Left lung (tissue), 10 donors: ENCODE results near the gene LDB3. TPM values are rescaled to one million over a fixed set of nuclear protein-coding genes. Genes with fewer than 3 reads are reported as not detected.

Experiments
- ATAC-seq: fragments of 200-7000 bp; cut with Tn5 transposase; one replicate; pipeline ENCODE4 v1.9.1; 2020; ENCODE audit warnings: moderate library complexity
- DNase-seq, 4 donors: peaks; one replicate each; pipeline ENCODE4 v3.0.0-alpha.2; 2013 to 2020
- H3K27ac ChIP-seq, 2 donors: fragments of 200-600 bp; sonication (generic) in 1 of 2; one replicate each; pipeline versions ENCODE4 v1.5.0 to v1.8.0; 2020 to 2021
- H3K27me3 ChIP-seq, 2 donors: fragments of 200-600 bp; sonication (generic) in 1 of 2; one replicate each; pipeline versions ENCODE4 v1.5.0 to v1.8.0; 2020 to 2021
- H3K36me3 ChIP-seq, 2 donors: fragments of 200-600 bp; sonication (generic) in 1 of 2; one replicate each; pipeline versions ENCODE4 v1.5.0 to v1.8.0; 2020 to 2021
- H3K4me1 ChIP-seq, 2 donors: fragments of 200-600 bp; one replicate each; pipeline ENCODE4 v1.8.0; 2021
- H3K4me3 ChIP-seq, 2 donors: fragments of 200-600 bp; sonication (generic) in 1 of 2; one replicate each; pipeline versions ENCODE4 v1.5.0 to v1.8.0; 2020 to 2021; ENCODE audit warnings: mild to moderate bottlenecking in 1 of 2
- H3K9me3 ChIP-seq, 2 donors: fragments of 200-600 bp; sonication (generic) in 1 of 2; one replicate each; pipeline versions ENCODE4 v1.5.0 to v1.8.0; 2020 to 2021
- CTCF ChIP-seq, 2 donors: fragments of 200-600 bp; sonication (generic) in 1 of 2; IDR thresholded peaks; one replicate each; pipeline versions ENCODE4 v1.5.0 to v1.8.0; 2021; ENCODE audit warnings: antibody characterized with exemption in 2 of 2
- intact Hi-C, 2 donors: fragments of 100-400 bp; cut with DNase I; formaldehyde crosslinking; loops; one replicate each; pipeline versions ENCODE4 v1.11.2 to v1.14.2; 2022
- polyA plus RNA-seq, 6 donors: library from polyadenylated mRNA; unstranded; fragments of 120-200 nt; gene quantifications; one replicate each; pipeline ENCODE4 v1.2.1, GENCODE V29; 2013; ENCODE audit not compliant: insufficient read length in 6 of 6
- total RNA-seq, 2 donors: library from RNA; stranded (reverse); fragmentation: NEBNext Ultra II Directional; extraction: Animal tissue kit (Norgen Biotek cat#: 25700); gene quantifications; one replicate each; pipeline ENCODE4 v1.2.1, GENCODE V29; 2021
- donor health status: DM: no; HTN: yes; CAD: no.
- donor health status: DM: no; HTN: no; CAD: no.

Gene LDB3
- total and polyA plus RNA-seq, 8 donors: 1.1 to 2.7 (median 1.3) TPM

GRCh38 chr10:86664341-86665217 lies 3.7 kb upstream of the LDB3 start:
- H3K4me1 ChIP-seq: no peaks in the 10 kb centered on the region
- TF ChIP-seq CTCF (IDR thresholded peaks at IDR 0.05): no peak
- H3K4me3 ChIP-seq: no peak overlapping the region
- H3K27me3 ChIP-seq: peaks cover 0 to 31% of the 10 kb centered on the region in 2 donors
- intact Hi-C loops: no loop called here
- ATAC-seq (no peak), DNase-seq (peak in 1 of 4 donors; percentile 46)
- no peaks in the 10 kb centered on the region for H3K36me3 ChIP-seq
- H3K27ac ChIP-seq: no peak overlapping the region
- no peaks in the 10 kb centered on the region for H3K9me3 ChIP-seq

GRCh38 chr10:86665218-86665607 lies 3.1 kb upstream of the LDB3 start:
- H3K9me3 ChIP-seq: no peaks in the 10 kb centered on the region
- intact Hi-C loops: no loop called here
- no peaks in the 10 kb centered on the region for H3K36me3 ChIP-seq
- no peaks in the 10 kb centered on the region for H3K4me1 ChIP-seq
- no peak overlapping the region for H3K4me3 ChIP-seq
- no peak for ATAC-seq
- peaks cover 0 to 31% of the 10 kb centered on the region in 2 donors for H3K27me3 ChIP-seq
- DNase-seq: no peak
- TF ChIP-seq CTCF (IDR thresholded peaks at IDR 0.05): no peak
- no peak overlapping the region for H3K27ac ChIP-seq

GRCh38 chr10:86665868-86666267 lies 2.4 kb upstream of the LDB3 start:
- DNase-seq: peak in 1 of 4 donors; percentile 39
- ATAC-seq: no peak
- H3K36me3 ChIP-seq: no peaks in the 10 kb centered on the region
- peaks cover 0 to 36% of the 10 kb centered on the region in 2 donors for H3K27me3 ChIP-seq
- H3K4me1 ChIP-seq: no peaks in the 10 kb centered on the region
- intact Hi-C loops: no loop called here
- no peak for TF ChIP-seq CTCF (IDR thresholded peaks at IDR 0.05)
- H3K4me3 ChIP-seq: no peak overlapping the region
- H3K9me3 ChIP-seq: no peaks in the 10 kb centered on the region
- H3K27ac ChIP-seq: no peak overlapping the region

GRCh38 chr10:86666538-86666937 lies 1.8 kb upstream of the LDB3 start:
- Histone ChIP-seq H3K27ac (no peak overlapping the region), H3K9me3 (no peaks in the 10 kb centered on the region), H3K4me1 (no peaks in the 10 kb centered on the region), H3K36me3 (no peaks in the 10 kb centered on the region), H3K4me3 (no peak overlapping the region), H3K27me3 (peaks cover 0 to 42% of the 10 kb centered on the region in 2 donors)
- intact Hi-C loops: no loop called here
- ATAC-seq (no peak), DNase-seq (peak in 1 of 4 donors; percentile 34)
- no peak for TF ChIP-seq CTCF (IDR thresholded peaks at IDR 0.05)

GRCh38 chr10:86667421-86668181 lies 710 bp upstream of the LDB3 start:
- TF ChIP-seq CTCF (IDR thresholded peaks at IDR 0.05): no peak
- intact Hi-C loops: no loop called here
- no peaks in the 10 kb centered on the region for H3K9me3 ChIP-seq
- H3K4me3 ChIP-seq: no peak overlapping the region
- H3K36me3 ChIP-seq: no peaks in the 10 kb centered on the region
- DNase-seq (no peak), ATAC-seq (no peak)
- no peaks in the 10 kb centered on the region for H3K4me1 ChIP-seq
- H3K27ac ChIP-seq: no peak overlapping the region
- H3K27me3 ChIP-seq: peaks cover 0 to 35% of the 10 kb centered on the region in 2 donors
